Nephron progenitor cell (in vitro differentiated cells): ENCODE results near the gene POLR1G.

ENCODE experiments used
- DNase-seq: peaks from one replicate; pipeline ENCODE4 v3.0.0; 2021
- H3K27ac Mint-ChIP-seq: 2 replicates; pipeline ENCODE4 v1.8.0; 2021; ENCODE audit warnings: mild to moderate bottlenecking, moderate library complexity, mixed read lengths
- H3K27me3 Mint-ChIP-seq: 2 replicates; pipeline ENCODE4 v1.8.0; 2021; ENCODE audit warnings: mild to moderate bottlenecking, low read depth, mixed read lengths; ENCODE audit not compliant: poor library complexity
- H3K36me3 Mint-ChIP-seq: 2 replicates; pipeline ENCODE4 v1.8.0; 2021; ENCODE audit warnings: low read depth, mixed read lengths
- H3K4me1 Mint-ChIP-seq: 2 replicates; pipeline ENCODE4 v1.8.0; 2021; ENCODE audit warnings: mixed read lengths
- H3K4me3 Mint-ChIP-seq: 2 replicates; pipeline ENCODE4 v1.8.0; 2021; ENCODE audit warnings: mild to moderate bottlenecking, moderate library complexity, mixed read lengths
- H3K9me3 Mint-ChIP-seq: 2 replicates; pipeline ENCODE4 v1.8.0; 2021; ENCODE audit warnings: mild to moderate bottlenecking, moderate library complexity, mixed read lengths
- TF ChIP-seq, protein P1 (sequence below): fragments of 200-600 bp; sonication (generic); IDR thresholded peaks from 2 replicates; pipeline ENCODE4 v1.5.0; 2021; ENCODE audit warnings: antibody characterized with exemption

Gene POLR1G, protein sequence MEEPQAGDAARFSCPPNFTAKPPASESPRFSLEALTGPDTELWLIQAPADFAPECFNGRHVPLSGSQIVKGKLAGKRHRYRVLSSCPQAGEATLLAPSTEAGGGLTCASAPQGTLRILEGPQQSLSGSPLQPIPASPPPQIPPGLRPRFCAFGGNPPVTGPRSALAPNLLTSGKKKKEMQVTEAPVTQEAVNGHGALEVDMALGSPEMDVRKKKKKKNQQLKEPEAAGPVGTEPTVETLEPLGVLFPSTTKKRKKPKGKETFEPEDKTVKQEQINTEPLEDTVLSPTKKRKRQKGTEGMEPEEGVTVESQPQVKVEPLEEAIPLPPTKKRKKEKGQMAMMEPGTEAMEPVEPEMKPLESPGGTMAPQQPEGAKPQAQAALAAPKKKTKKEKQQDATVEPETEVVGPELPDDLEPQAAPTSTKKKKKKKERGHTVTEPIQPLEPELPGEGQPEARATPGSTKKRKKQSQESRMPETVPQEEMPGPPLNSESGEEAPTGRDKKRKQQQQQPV

DNA sequence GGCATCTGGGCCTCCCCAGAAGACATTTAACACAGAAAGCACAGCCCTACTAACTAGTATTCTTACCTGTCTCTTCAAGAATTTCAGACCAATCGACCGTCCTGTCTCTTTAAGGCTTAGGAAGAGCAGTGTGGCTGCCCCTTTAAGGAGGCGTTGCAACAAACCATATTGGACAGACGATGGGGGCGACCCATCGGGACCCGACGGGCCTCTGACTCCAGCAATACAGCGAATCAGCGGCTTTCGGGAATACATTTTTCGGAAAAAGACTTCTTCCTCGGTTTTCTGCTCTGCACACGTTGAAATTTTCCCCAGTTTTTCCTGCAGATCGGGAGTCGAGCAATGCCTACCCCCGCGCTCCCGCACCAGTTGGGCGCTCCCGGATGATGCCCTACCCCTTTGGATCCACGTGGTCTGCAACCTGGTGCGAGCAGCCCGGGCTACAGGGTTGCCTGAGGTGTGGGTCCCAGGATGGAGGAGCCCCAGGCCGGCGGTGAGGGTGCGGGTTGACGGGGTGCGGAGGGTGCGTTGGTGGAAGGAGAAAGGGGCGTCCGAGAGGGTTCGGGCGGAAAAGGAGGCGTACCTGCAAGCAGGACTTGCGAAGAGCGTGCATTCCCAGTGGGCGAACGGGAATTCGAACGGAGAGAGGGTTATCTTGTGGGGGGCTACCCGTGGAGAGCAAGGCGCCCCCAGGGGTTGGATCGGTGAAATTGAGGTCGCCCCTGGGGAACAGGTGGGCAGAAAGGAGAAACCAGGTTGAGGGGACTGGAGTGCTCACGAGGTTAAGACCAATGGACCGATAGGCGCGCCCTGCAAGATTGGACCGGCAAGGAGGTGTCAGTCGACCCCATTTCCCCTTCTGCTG lies at the start of gene POLR1G:
Gene POLR1G, plus strand, starts transcription at position 419 of the 865 bp plus-strand sequence. Its CDS starts 53 bp downstream, at position 472.
- peaks cover 33% of the 10 kb centered on the region for H3K27me3 Mint-ChIP-seq

DNA sequence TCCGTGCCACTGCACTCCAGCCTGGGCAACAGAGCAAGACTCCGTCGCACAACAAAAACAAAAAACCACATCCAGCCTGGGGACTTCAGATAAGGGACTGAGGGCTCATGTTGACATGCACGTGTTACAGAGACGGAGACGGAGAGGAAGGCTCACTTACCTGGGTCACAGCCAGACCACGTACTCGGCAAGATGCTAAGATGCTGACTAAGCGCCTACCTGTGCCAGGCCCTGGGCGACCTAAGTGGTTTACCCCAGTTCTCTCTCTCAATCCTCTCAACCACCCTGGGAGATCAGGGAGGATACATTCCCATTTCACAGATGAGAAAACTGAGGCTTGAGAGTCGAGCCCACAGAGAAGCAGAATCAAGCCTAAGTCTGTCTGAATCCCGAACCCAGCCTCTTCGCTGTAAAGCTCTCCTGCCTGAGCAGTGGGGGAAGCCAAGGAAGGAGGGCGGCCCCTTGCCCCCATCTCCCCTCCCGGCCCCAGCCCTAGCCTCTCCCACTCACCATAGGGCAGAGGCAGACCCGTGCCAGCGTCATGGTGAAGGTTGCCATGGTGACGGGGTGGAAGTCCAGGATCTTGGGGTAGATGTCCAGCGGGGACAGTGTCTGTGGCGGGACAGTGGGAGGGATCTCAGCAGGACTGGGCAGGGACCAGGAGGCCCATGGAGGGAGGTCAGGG lies 49.5 kb upstream of the POLR1G start:
- H3K4me3 Mint-ChIP-seq: no peak overlapping the region

More for the DNA sequence above, at the start of gene POLR1G:
- Mint-ChIP-seq H3K4me1 (peaks cover 69% of the 10 kb centered on the region), H3K4me3 (peak within 1 kb of the TSS; percentile 89), H3K27ac (peak within 1 kb of the TSS; percentile 100), H3K36me3 (peaks cover 26% of the 10 kb centered on the region), H3K9me3 (no peaks in the 10 kb centered on the region)
- TF ChIP-seq, protein P1, sequence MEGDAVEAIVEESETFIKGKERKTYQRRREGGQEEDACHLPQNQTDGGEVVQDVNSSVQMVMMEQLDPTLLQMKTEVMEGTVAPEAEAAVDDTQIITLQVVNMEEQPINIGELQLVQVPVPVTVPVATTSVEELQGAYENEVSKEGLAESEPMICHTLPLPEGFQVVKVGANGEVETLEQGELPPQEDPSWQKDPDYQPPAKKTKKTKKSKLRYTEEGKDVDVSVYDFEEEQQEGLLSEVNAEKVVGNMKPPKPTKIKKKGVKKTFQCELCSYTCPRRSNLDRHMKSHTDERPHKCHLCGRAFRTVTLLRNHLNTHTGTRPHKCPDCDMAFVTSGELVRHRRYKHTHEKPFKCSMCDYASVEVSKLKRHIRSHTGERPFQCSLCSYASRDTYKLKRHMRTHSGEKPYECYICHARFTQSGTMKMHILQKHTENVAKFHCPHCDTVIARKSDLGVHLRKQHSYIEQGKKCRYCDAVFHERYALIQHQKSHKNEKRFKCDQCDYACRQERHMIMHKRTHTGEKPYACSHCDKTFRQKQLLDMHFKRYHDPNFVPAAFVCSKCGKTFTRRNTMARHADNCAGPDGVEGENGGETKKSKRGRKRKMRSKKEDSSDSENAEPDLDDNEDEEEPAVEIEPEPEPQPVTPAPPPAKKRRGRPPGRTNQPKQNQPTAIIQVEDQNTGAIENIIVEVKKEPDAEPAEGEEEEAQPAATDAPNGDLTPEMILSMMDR: no peak
- DNase-seq: peak; percentile 72

DNA sequence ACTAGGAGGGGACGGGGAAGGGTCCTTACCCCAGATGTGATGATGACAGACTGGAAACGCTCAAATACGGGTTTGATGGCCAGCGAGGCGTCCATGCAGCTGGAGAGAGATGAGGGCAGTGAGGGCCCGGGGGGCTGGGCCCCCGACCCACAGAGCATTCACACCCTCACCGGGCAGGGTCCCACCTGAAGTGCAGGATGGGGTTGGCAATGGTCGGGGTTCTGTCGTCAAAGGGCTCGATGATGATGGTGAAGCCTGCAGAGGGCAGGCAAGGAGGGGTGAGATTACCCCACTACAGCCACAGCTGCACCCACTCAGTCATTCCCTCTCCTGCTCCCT lies 49.0 kb upstream of the POLR1G start:
- Mint-ChIP-seq H3K4me3 (no peak overlapping the region), H3K9me3 (no peaks in the 10 kb centered on the region), H3K27me3 (peaks cover 6% of the 10 kb centered on the region), H3K4me1 (peaks cover 13% of the 10 kb centered on the region), H3K36me3 (peaks cover 68% of the 10 kb centered on the region), H3K27ac (no peak overlapping the region)
- DNase-seq: no peak
- TF ChIP-seq, protein P1: no peak

More for the DNA sequence above, 49.5 kb upstream of the POLR1G start:
- H3K9me3 Mint-ChIP-seq: no peaks in the 10 kb centered on the region
- H3K36me3 Mint-ChIP-seq: peaks cover 63% of the 10 kb centered on the region
- DNase-seq: no peak
- TF ChIP-seq, protein P1: no peak
- H3K27ac Mint-ChIP-seq: no peak overlapping the region
- peaks cover 13% of the 10 kb centered on the region for H3K4me1 Mint-ChIP-seq
- peaks cover 6% of the 10 kb centered on the region for H3K27me3 Mint-ChIP-seq

DNA sequence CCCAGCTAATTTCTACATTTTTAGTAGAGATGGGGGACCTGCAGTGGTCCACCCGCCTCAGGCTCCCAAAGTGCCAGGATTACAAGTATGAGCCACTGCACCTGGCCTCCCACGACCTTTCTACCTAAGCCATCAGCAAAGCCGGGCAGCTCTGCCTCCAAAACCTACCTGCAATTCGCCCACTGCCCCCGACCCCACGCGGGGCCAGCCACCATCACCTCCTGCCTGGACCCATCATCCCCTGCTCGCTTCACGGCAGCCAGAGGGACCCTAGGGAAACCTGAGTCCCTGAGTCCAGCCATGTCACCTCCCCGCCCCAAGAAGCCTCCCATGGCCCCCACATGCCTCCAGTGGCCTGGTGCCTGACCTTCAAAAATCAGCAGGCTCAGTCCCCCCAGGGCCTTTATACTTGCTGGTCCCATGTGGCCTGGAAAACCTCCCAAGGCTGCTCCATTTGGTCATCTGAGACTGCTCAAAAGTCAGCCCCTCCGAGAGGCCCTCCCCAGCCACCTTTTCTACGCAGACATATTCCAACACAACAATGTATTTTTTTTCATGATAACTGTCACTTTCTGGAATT lies 48.1 kb upstream of the POLR1G start:
- Mint-ChIP-seq H3K9me3 (no peaks in the 10 kb centered on the region), H3K4me1 (peaks cover 13% of the 10 kb centered on the region), H3K27me3 (peaks cover 6% of the 10 kb centered on the region), H3K36me3 (peaks cover 68% of the 10 kb centered on the region), H3K4me3 (no peak overlapping the region), H3K27ac (peak overlapping the region; percentile 90)
- TF ChIP-seq, protein P1: no peak
- no peak for DNase-seq

DNA sequence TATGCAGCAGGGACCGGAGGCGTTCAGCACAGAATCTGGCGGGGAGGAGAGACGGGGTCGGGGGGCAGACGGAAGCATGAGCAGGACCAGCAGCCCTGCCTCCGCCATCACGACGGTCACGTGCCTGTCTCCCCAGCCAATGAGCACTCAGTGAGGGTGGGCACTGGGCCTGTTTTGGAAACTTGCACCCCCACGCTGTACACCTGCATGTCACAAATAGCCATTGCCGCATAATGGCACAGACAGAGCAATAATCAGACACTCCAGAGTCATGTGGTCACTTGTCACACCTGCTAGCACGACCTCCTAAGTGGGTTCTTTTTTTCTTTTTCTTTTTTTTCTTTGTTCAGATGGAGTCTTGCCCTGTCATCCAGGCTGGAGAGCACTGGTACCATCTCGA lies 44.8 kb upstream of the POLR1G start:
- peaks cover 56% of the 10 kb centered on the region for H3K36me3 Mint-ChIP-seq
- H3K4me1 Mint-ChIP-seq: peaks cover 13% of the 10 kb centered on the region

More for the DNA sequence above, 44.8 kb upstream of the POLR1G start:
- no peak for DNase-seq
- Mint-ChIP-seq H3K4me3 (no peak overlapping the region), H3K27me3 (peaks cover 2% of the 10 kb centered on the region), H3K9me3 (no peaks in the 10 kb centered on the region), H3K27ac (no peak overlapping the region)
- TF ChIP-seq, protein P1: no peak
